22Rv1 (cell line): ENCODE results near the gene FAM13B.

Experiments used
- ZFX ChIP-seq: fragments of 450-650 bp; IDR thresholded peaks from 2 replicates; pipeline ENCODE4 v1.6.1; 2017; ENCODE audit warnings: antibody characterized with exemption, borderline replicate concordance
- TF ChIP-seq, protein P1 (sequence below): fragments of 450-650 bp; IDR thresholded peaks from 2 replicates; pipeline ENCODE4 v1.5.1; 2017; ENCODE audit warnings: mild to moderate bottlenecking

DNA sequence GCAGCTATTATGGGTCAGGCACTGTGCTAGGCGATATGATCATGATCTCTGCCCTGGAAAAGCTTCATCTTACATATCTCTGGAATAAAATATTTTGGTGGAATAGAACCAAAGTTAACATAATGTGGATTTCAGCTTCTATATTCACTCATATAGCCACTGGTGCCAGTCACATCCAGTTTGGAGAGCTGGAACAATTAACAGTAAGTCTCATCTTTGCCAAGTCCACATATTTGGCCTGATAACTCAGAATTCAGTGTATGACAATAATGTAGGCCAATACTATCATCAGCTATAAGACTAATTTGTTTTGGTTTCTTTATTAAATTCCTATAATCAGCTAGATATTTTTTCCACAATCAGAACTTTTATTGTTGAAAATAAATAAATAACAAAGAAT is 5.9 kb upstream of the FAM13B start:
- TF ChIP-seq, protein P1, sequence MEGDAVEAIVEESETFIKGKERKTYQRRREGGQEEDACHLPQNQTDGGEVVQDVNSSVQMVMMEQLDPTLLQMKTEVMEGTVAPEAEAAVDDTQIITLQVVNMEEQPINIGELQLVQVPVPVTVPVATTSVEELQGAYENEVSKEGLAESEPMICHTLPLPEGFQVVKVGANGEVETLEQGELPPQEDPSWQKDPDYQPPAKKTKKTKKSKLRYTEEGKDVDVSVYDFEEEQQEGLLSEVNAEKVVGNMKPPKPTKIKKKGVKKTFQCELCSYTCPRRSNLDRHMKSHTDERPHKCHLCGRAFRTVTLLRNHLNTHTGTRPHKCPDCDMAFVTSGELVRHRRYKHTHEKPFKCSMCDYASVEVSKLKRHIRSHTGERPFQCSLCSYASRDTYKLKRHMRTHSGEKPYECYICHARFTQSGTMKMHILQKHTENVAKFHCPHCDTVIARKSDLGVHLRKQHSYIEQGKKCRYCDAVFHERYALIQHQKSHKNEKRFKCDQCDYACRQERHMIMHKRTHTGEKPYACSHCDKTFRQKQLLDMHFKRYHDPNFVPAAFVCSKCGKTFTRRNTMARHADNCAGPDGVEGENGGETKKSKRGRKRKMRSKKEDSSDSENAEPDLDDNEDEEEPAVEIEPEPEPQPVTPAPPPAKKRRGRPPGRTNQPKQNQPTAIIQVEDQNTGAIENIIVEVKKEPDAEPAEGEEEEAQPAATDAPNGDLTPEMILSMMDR, result no peak
- no peak for TF ChIP-seq ZFX
